ENCODE results near the gene ABCB6.

DNA sequence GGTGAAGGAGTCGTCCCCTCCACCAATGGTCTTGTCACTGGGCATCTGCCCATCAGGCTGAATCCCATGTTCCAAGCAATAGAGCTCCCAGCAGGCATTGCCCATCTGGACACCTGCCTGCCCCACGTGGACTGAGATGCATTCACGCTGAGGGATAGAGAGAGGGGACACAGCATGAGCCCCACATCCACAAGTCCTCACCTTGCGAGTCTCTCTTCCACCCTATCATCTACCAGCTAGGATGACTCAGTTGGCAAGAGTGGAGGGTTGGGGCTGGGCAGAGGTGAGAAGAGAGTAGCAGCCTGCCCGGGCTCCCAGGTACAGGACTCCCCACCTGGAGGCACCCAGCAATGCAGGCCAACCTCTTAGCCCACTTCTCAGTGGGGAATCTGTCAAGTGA lies 33.3 kb upstream of the ABCB6 start:
- TF ChIP-seq EZH2 (IDR thresholded peaks at IDR 0.05; ENCODE audit: borderline replicate concordance) (no peak), EZH2phosphoT487 (IDR thresholded peaks at IDR 0.05; ENCODE audit: low read depth, severe bottlenecking, unreplicated experiment) (no peak)
- TF ChIP-seq, protein P1, sequence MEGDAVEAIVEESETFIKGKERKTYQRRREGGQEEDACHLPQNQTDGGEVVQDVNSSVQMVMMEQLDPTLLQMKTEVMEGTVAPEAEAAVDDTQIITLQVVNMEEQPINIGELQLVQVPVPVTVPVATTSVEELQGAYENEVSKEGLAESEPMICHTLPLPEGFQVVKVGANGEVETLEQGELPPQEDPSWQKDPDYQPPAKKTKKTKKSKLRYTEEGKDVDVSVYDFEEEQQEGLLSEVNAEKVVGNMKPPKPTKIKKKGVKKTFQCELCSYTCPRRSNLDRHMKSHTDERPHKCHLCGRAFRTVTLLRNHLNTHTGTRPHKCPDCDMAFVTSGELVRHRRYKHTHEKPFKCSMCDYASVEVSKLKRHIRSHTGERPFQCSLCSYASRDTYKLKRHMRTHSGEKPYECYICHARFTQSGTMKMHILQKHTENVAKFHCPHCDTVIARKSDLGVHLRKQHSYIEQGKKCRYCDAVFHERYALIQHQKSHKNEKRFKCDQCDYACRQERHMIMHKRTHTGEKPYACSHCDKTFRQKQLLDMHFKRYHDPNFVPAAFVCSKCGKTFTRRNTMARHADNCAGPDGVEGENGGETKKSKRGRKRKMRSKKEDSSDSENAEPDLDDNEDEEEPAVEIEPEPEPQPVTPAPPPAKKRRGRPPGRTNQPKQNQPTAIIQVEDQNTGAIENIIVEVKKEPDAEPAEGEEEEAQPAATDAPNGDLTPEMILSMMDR (IDR thresholded peaks at IDR 0.05; ENCODE audit: poor library complexity): no peak

All from hepatocyte (in vitro differentiated cells).